PFSK-1 (cell line): Measurements from ENCODE around the gene ROCK1.

Source experiments
- FOXP2 ChIP-seq: optimal IDR thresholded peaks from 2 replicates; pipeline ENCODE3; 2011; ENCODE audit warnings: borderline replicate concordance, control low read depth, inconsistent platforms; ENCODE audit not compliant: insufficient read depth; ENCODE audit errors: extremely low read length, extremely low read depth
- POLR2AphosphoS5 ChIP-seq: IDR thresholded peaks from 2 replicates; pipeline ENCODE4 v1.6.1; 2012; ENCODE audit warnings: low read depth, mild to moderate bottlenecking, control low read depth, low read length, moderate library complexity
- REST ChIP-seq, 2 experiments: IDR thresholded peaks; 2 replicates each; pipeline versions ENCODE4 v1.6.1 to v1.8.0; 2011 to 2012; ENCODE audit warnings: low read depth in 2 of 2, low read length in 2 of 2, control low read depth in 1 of 2, inconsistent platforms in 1 of 2, mild to moderate bottlenecking in 1 of 2, moderate library complexity in 1 of 2; ENCODE audit not compliant: insufficient read depth in 1 of 2
- SIN3A ChIP-seq: IDR thresholded peaks from 2 replicates; pipeline ENCODE4 v1.6.1; 2012; ENCODE audit warnings: mild to moderate bottlenecking, low read length, moderate library complexity, borderline replicate concordance; ENCODE audit not compliant: insufficient read depth
- TAF1 ChIP-seq: IDR thresholded peaks from 2 replicates; pipeline ENCODE4 v1.6.1; 2012; ENCODE audit warnings: low read length, control low read depth, borderline replicate concordance; ENCODE audit not compliant: insufficient read depth

ROCK1 gene

GRCh38 chr18:21101172-21101571, 10.4 kb downstream of the ROCK1 start:
- TF ChIP-seq POLR2AphosphoS5 (no peak), REST (IDR thresholded peaks at IDR 0.05; ENCODE audit: insufficient read depth in 1 of 2, low read depth in 2 of 2, low read length in 2 of 2) (no peak), SIN3A (no peak), TAF1 (no peak), FOXP2 (no peak)

GRCh38 chr18:21100678-21101077, 10.9 kb downstream of the ROCK1 start:
- TF ChIP-seq POLR2AphosphoS5 (no peak), SIN3A (no peak), FOXP2 (no peak), REST (IDR thresholded peaks at IDR 0.05; ENCODE audit: insufficient read depth in 1 of 2, low read depth in 2 of 2, low read length in 2 of 2) (no peak), TAF1 (no peak)

GRCh38 chr18:21100146-21100545, 11.5 kb downstream of the ROCK1 start:
- TF ChIP-seq TAF1: no peak
- TF ChIP-seq REST (IDR thresholded peaks at IDR 0.05; ENCODE audit: insufficient read depth in 1 of 2, low read depth in 2 of 2, low read length in 2 of 2): no peak
- TF ChIP-seq POLR2AphosphoS5: no peak
- no peak for TF ChIP-seq SIN3A
- no peak for TF ChIP-seq FOXP2

- no peak for TF ChIP-seq SIN3A
- TF ChIP-seq REST (IDR thresholded peaks at IDR 0.05; ENCODE audit: insufficient read depth in 1 of 2, low read depth in 2 of 2, low read length in 2 of 2): no peak
- TF ChIP-seq TAF1: no peak
- TF ChIP-seq POLR2AphosphoS5: no peak
- no peak for TF ChIP-seq FOXP2
Measured at GRCh38 chr18:21099442-21099841, 12.2 kb downstream of the ROCK1 start.

- no peak for TF ChIP-seq SIN3A
- TF ChIP-seq REST (IDR thresholded peaks at IDR 0.05; ENCODE audit: insufficient read depth in 1 of 2, low read depth in 2 of 2, low read length in 2 of 2): no peak
- TF ChIP-seq TAF1: no peak
- TF ChIP-seq FOXP2: no peak
- TF ChIP-seq POLR2AphosphoS5: no peak
Measured at GRCh38 chr18:21096760-21097159, 14.9 kb downstream of the ROCK1 start.
